Measurements from ENCODE around the gene CTTN. TPM values are rescaled to one million over a fixed set of nuclear protein-coding genes. Genes with fewer than 3 reads are reported as not detected.

The CTTN gene
- total and polyA plus RNA-seq, 7 donors, result 44.1 to 117 (median 88.4) TPM

DNA sequence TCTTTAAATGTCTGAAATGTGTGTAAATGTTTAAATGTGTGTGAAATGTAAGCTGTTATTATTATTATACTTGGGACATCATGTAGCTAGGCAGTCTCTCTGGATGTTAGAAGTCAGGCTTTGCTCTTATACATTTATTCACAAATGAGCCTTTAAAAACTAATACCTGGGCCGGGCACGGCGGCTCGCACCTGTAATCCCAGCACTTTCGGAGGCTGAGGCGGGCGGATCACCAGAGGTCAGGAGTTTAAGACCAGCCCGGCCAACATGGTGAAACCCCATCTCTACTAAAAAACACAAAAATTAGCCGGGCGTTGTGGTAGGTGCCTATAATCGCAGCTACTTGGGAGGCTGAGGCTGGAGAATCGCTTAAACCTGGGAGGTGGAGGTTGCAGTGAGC lies 21.7 kb upstream of the CTTN start:
- WGBS, 3 donors, result 88 to 97% (median 95%) methylated on average over 12 of the region's 12 CpGs
- Histone ChIP-seq H3K36me3 (ENCODE audit: insufficient read depth in 1 of 2, low read depth in 1 of 2) (peaks cover 10 to 97% of the 10 kb centered on the region in 2 donors), H3K4me3 (no peak overlapping the region), H3K9me3 (no peaks in the 10 kb centered on the region), H3K27me3 (ENCODE audit: insufficient read depth in 3 of 3, low read length in 2 of 3) (no peaks in the 10 kb centered on the region), H3K4me1 (no peaks in the 10 kb centered on the region), H3K27ac (no peak overlapping the region)
- intact Hi-C loops (cut with DNase I), result no loop called here
- no peak for TF ChIP-seq CTCF (IDR thresholded peaks at IDR 0.05)
- DNase-seq (no peak), ATAC-seq (no peak)

- H3K27me3 ChIP-seq (ENCODE audit: insufficient read depth in 3 of 3, low read length in 2 of 3), result no peaks in the 10 kb centered on the region
- H3K4me1 ChIP-seq, result no peaks in the 10 kb centered on the region
- no peak for DNase-seq
- intact Hi-C loops (cut with DNase I), result no loop called here
- no peaks in the 10 kb centered on the region for H3K9me3 ChIP-seq
- H3K4me3 ChIP-seq, result no peak overlapping the region
- ATAC-seq, result no peak
- TF ChIP-seq CTCF (IDR thresholded peaks at IDR 0.05), result no peak
- H3K27ac ChIP-seq, result no peak overlapping the region
- 86 to 93% (median 91%) methylated on average over 8 of the region's 8 CpGs for WGBS, 3 donors
- peaks cover 10 to 98% of the 10 kb centered on the region in 2 donors for H3K36me3 ChIP-seq (ENCODE audit: insufficient read depth in 1 of 2, low read depth in 1 of 2)
Measured at GRCh38 chr11:70377645-70378044, 20.7 kb upstream of the CTTN start.

- no peak for TF ChIP-seq CTCF (IDR thresholded peaks at IDR 0.05)
- Histone ChIP-seq H3K27ac (no peak overlapping the region), H3K9me3 (no peaks in the 10 kb centered on the region), H3K36me3 (ENCODE audit: insufficient read depth in 1 of 2, low read depth in 1 of 2) (peaks cover 9 to 97% of the 10 kb centered on the region in 2 donors), H3K4me1 (no peaks in the 10 kb centered on the region), H3K4me3 (no peak overlapping the region), H3K27me3 (ENCODE audit: insufficient read depth in 3 of 3, low read length in 2 of 3) (no peaks in the 10 kb centered on the region)
- 84 to 95% (median 95%) methylated on average over 9 of the region's 9 CpGs for WGBS, 3 donors
- DNase-seq (no peak), ATAC-seq (no peak)
- intact Hi-C loops (cut with DNase I), result no loop called here
Measured at GRCh38 chr11:70378506-70379134, 19.7 kb upstream of the CTTN start.

DNA sequence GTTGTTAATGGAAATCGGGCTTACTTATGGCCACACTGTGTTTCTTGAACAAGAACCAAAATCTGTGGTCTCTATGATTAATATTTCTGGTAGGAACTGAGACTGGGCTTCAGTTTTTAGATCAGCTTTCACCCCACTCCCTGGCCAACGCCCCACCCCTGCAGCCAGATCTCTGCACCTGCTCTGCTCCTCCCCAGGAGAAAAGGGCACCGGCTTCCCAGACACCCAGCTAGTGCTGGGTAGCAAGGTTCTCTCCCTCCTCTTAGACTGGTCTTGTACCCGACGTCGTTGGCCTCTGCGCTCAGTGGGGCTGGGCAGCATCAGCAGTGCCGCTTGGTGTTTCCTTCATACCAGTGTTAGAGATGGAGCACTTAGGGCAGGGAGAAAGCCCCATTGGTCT lies 17.0 kb upstream of the CTTN start:
- WGBS, 3 donors, result 69 to 85% (median 76%) methylated on average over 8 of the region's 8 CpGs
- no peak for DNase-seq
- Histone ChIP-seq H3K27ac (no peak overlapping the region), H3K27me3 (ENCODE audit: insufficient read depth in 3 of 3, low read length in 2 of 3) (no peaks in the 10 kb centered on the region), H3K36me3 (ENCODE audit: insufficient read depth in 1 of 2, low read depth in 1 of 2) (peaks cover 9 to 93% of the 10 kb centered on the region in 2 donors), H3K4me3 (no peak overlapping the region), H3K9me3 (no peaks in the 10 kb centered on the region), H3K4me1 (no peaks in the 10 kb centered on the region)
- no peak for TF ChIP-seq CTCF (IDR thresholded peaks at IDR 0.05)
- intact Hi-C loops (cut with DNase I), result no loop called here
- ATAC-seq, result peak in 1 of 4 donors; percentile 28
